GM11168 (cell line): ENCODE results near the gene KISS1.
"Not testable (repeated sequence)": the region's sequence is repeated elsewhere in the genome, so short reads cannot be mapped to it uniquely, and the experiment has no call there.

ENCODE experiments used
- in situ Hi-C: fragments of 300-500 bp; cut with MboI; formaldehyde crosslinking; loops from one replicate; pipeline ENCODE4 v1.12.0; 2022; ENCODE audit warnings: low sequenced_read_pairs; ENCODE audit not compliant: unreplicated experiment

The KISS1 gene

GRCh38 chr1:204196068-204196795 is at the start of gene KISS1:
Gene KISS1 (minus strand): TSS chr1:204196491. CDS start chr1:204192876, 3,615 bp downstream.
- in situ Hi-C loops, result no loop called here

GRCh38 chr1:204242920-204243319 is 46.6 kb upstream of the KISS1 start:
- in situ Hi-C loops, result no loop called here

GRCh38 chr1:204241914-204242313 is 45.6 kb upstream of the KISS1 start:
- in situ Hi-C loops, result no loop called here

GRCh38 chr1:204241050-204241449 is 44.8 kb upstream of the KISS1 start:
- in situ Hi-C loops, result no loop called here

GRCh38 chr1:204240233-204240632 is 43.9 kb upstream of the KISS1 start:
- in situ Hi-C loops, result no loop called here

GRCh38 chr1:204239401-204239800 is 43.1 kb upstream of the KISS1 start:
- in situ Hi-C loops, result not testable (repeated sequence)

GRCh38 chr1:204238520-204238919 is 42.2 kb upstream of the KISS1 start:
- in situ Hi-C loops, result not testable (repeated sequence)

- in situ Hi-C loops, result not testable (repeated sequence)
Measured at GRCh38 chr1:204237515-204237914, 41.2 kb upstream of the KISS1 start.

GRCh38 chr1:204232526-204232925 is 36.2 kb upstream of the KISS1 start:
- in situ Hi-C loops, result no loop called here

GRCh38 chr1:204230211-204230610 is 33.9 kb upstream of the KISS1 start:
- in situ Hi-C loops, result no loop called here

- in situ Hi-C loops, result no loop called here
Measured at GRCh38 chr1:204228896-204229295, 32.6 kb upstream of the KISS1 start.

GRCh38 chr1:204227996-204228785 is 31.9 kb upstream of the KISS1 start:
- in situ Hi-C loops, result no loop called here

- in situ Hi-C loops, result no loop called here
Measured at GRCh38 chr1:204227351-204227750, 31.1 kb upstream of the KISS1 start.

- in situ Hi-C loops, result no loop called here
Measured at GRCh38 chr1:204225841-204226735, 29.8 kb upstream of the KISS1 start.

GRCh38 chr1:204224655-204225054 is 28.4 kb upstream of the KISS1 start:
- in situ Hi-C loops, result no loop called here

- in situ Hi-C loops, result no loop called here
Measured at GRCh38 chr1:204223129-204223860, 27.0 kb upstream of the KISS1 start.

GRCh38 chr1:204222764-204223055 is 26.4 kb upstream of the KISS1 start:
- in situ Hi-C loops, result no loop called here

GRCh38 chr1:204222006-204222763 is 25.9 kb upstream of the KISS1 start:
- in situ Hi-C loops, result no loop called here

- in situ Hi-C loops, result no loop called here
Measured at GRCh38 chr1:204221271-204221670, 25.0 kb upstream of the KISS1 start.
